ENCODE data around the gene DYSF.

DYSF gene

GRCh38 chr2:71502941-71503738, 49.8 kb downstream of the DYSF start:
- Histone ChIP-seq H3K4me1 (ENCODE audit: insufficient read depth, poor library complexity, severe bottlenecking) (peaks cover 22% of the 10 kb centered on the region), H3K27me3 (ENCODE audit: insufficient read depth, poor library complexity, severe bottlenecking) (no peaks in the 10 kb centered on the region)

GRCh38 chr2:71503837-71504236, 50.5 kb downstream of the DYSF start:
- Histone ChIP-seq H3K9me3 (ENCODE audit: severe bottlenecking) (no peaks in the 10 kb centered on the region), H3K4me3 (ENCODE audit: severe bottlenecking) (no peak overlapping the region), H3K27me3 (ENCODE audit: insufficient read depth, poor library complexity, severe bottlenecking) (no peaks in the 10 kb centered on the region), H3K36me3 (ENCODE audit: low read depth) (no peaks in the 10 kb centered on the region), H3K27ac (ENCODE audit: poor library complexity, severe bottlenecking) (no peak overlapping the region), H3K4me1 (ENCODE audit: insufficient read depth, poor library complexity, severe bottlenecking) (peaks cover 17% of the 10 kb centered on the region)
- ATAC-seq (ENCODE audit: low read depth) (no peak), DNase-seq (ENCODE audit: low spot score) (no peak)
- TF ChIP-seq CTCF (IDR thresholded peaks at IDR 0.05; ENCODE audit: poor library complexity, severe bottlenecking) = no peak

More at GRCh38 chr2:71502941-71503738, 49.8 kb downstream of the DYSF start:
- H3K36me3 ChIP-seq (ENCODE audit: low read depth) = no peaks in the 10 kb centered on the region
- ATAC-seq (ENCODE audit: low read depth) (no peak), DNase-seq (ENCODE audit: low spot score) (no peak)
- no peaks in the 10 kb centered on the region for H3K9me3 ChIP-seq (ENCODE audit: severe bottlenecking)
- TF ChIP-seq CTCF (IDR thresholded peaks at IDR 0.05; ENCODE audit: poor library complexity, severe bottlenecking) = no peak
- no peak overlapping the region for H3K4me3 ChIP-seq (ENCODE audit: severe bottlenecking)
- no peak overlapping the region for H3K27ac ChIP-seq (ENCODE audit: poor library complexity, severe bottlenecking)

DNA sequence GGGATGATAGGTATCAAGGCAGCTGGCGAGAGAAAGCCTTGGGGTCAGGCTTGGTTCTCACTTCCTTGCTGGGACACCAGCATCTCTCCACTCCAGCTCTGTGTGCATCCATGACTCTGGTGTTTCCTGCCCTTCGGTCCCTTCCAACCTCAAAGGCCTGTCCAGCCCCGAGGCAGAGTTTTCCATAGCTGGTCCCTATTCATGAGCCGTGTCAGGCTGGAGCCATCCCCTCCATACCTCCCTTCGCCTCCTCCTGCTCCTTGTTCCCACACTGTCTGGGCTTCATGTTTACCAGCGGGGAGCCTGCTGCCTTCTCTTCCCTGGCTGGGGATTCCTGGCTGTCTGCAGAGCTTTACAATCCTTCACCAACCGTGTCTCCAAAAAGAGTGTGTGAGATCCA, 51.2 kb downstream of the DYSF start:
- DNase-seq (ENCODE audit: low spot score) = no peak
- Histone ChIP-seq H3K9me3 (ENCODE audit: severe bottlenecking) (no peaks in the 10 kb centered on the region), H3K36me3 (ENCODE audit: low read depth) (no peaks in the 10 kb centered on the region), H3K27me3 (ENCODE audit: insufficient read depth, poor library complexity, severe bottlenecking) (no peaks in the 10 kb centered on the region), H3K27ac (ENCODE audit: poor library complexity, severe bottlenecking) (no peak overlapping the region), H3K4me1 (ENCODE audit: insufficient read depth, poor library complexity, severe bottlenecking) (peaks cover 10% of the 10 kb centered on the region), H3K4me3 (ENCODE audit: severe bottlenecking) (no peak overlapping the region)
- no peak for TF ChIP-seq CTCF (IDR thresholded peaks at IDR 0.05; ENCODE audit: poor library complexity, severe bottlenecking)
- ATAC-seq (ENCODE audit: low read depth) = no peak

DNA sequence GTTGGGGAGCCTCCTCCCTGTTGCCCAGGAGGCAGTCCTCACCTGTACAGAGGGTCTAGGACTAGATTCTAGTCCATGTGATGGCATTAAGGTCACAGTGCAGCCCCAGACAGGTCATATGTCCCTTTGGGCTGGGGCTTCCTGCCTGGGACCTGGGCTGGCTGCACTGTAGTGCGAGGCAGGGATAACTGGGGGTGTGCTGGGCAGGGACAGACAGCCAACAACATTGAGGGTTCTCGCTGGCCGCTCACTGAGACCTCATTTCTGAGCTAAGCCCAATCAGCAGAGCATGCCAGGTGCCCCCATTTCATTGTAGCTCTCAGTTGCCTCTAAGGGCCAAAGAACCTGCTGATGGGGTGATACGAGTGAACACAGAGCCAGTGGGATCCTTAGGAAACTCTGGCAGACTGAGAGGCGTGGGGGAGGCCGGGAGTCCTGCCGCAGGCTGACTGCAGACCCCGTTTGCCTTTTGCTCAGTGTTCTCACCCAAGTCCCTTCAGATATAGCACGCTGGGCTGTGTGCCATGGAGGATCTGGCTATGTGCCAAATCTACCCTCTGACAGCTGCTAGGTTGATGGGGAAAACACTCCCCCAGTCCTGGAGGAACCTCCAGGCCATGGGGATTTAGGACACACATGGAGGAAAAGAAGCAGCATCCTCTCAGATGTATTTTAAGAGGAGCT, 51.9 kb downstream of the DYSF start:
- Histone ChIP-seq H3K4me3 (ENCODE audit: severe bottlenecking) (no peak overlapping the region), H3K27ac (ENCODE audit: poor library complexity, severe bottlenecking) (no peak overlapping the region), H3K4me1 (ENCODE audit: insufficient read depth, poor library complexity, severe bottlenecking) (peaks cover 8% of the 10 kb centered on the region), H3K36me3 (ENCODE audit: low read depth) (no peaks in the 10 kb centered on the region), H3K27me3 (ENCODE audit: insufficient read depth, poor library complexity, severe bottlenecking) (no peaks in the 10 kb centered on the region), H3K9me3 (ENCODE audit: severe bottlenecking) (no peaks in the 10 kb centered on the region)
- ATAC-seq (ENCODE audit: low read depth) (no peak), DNase-seq (ENCODE audit: low spot score) (no peak)
- TF ChIP-seq CTCF (IDR thresholded peaks at IDR 0.05; ENCODE audit: poor library complexity, severe bottlenecking) = no peak

DNA sequence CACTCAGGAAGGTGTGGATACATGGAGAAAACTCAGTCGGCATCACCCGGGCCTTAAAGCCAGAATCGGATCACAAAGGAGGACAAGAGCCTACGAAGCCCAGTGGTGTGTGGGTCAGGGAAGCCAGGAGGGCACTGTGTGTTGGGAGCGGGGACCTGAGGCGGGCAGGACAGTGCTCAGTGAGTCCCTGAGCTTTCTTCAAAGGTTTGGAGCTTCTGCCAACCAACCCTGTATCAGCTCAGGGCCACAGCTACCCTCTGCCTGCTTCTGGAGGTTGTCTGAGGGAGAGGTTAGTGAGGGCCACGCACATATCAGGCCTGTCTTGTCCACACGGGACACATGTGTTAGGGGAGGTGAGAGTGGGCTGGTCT, 52.4 kb downstream of the DYSF start:
- Histone ChIP-seq H3K4me1 (ENCODE audit: insufficient read depth, poor library complexity, severe bottlenecking) (peaks cover 4% of the 10 kb centered on the region), H3K4me3 (ENCODE audit: severe bottlenecking) (no peak overlapping the region), H3K27me3 (ENCODE audit: insufficient read depth, poor library complexity, severe bottlenecking) (no peaks in the 10 kb centered on the region), H3K9me3 (ENCODE audit: severe bottlenecking) (no peaks in the 10 kb centered on the region), H3K27ac (ENCODE audit: poor library complexity, severe bottlenecking) (no peak overlapping the region), H3K36me3 (ENCODE audit: low read depth) (no peaks in the 10 kb centered on the region)
- ATAC-seq (ENCODE audit: low read depth) = no peak
- DNase-seq (ENCODE audit: low spot score) = no peak
- no peak for TF ChIP-seq CTCF (IDR thresholded peaks at IDR 0.05; ENCODE audit: poor library complexity, severe bottlenecking)

Measured in RWPE2 (cell line).